ENCODE measurements around the gene DDX50.
"Not testable (repeated sequence)": the region's sequence is repeated elsewhere in the genome, so short reads cannot be mapped to it uniquely, and the experiment has no call there.

The DDX50 gene

DNA sequence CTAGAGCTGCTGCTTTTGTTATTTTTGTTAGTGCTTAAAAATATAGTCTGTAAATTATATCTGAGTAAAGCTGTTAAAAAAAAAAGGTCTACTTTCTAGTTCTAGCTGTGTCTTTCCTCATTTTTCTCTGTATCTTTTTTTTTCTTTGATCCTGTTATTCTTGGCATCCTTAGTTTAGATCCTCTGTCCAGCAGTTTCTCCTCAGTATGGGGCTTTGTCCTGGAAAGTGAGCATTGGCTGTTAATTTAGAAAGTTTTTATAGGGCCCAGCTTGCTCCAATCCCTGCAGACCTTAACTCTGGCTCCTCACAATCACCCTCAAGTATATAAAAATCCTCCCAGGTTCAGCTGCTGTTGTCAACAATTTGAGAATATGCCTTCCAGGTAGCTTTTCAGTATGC is 23.5 kb downstream of the DDX50 start:
- no peak for DNase-seq

DNA sequence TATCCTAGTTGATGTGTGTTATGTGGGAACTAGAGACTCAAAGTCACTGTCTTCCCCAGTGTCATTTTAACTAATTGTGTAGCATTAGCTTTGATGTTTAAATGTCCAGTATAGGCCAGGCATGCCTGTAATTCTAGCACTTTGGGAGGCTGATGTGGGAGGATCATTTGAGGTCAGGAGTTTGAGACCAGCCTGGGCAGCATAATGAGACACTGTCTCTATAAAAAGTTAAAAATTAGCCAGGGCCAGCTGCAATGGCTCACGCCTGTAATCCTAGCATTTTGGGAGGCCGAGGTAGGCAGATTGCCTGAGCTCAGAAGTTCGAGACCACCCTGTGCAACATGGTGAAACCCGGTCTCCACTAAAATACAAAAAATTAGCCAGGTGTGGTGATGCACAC is 24.4 kb downstream of the DDX50 start:
- DNase-seq: no peak

GRCh38 chr10:68929157-68929556 is 28.0 kb downstream of the DDX50 start:
- DNase-seq: not testable (repeated sequence)

GRCh38 chr10:68929888-68930287 is 28.8 kb downstream of the DDX50 start:
- DNase-seq: not testable (repeated sequence)

- DNase-seq: not testable (repeated sequence)
Measured at GRCh38 chr10:68932860-68933259, 31.7 kb downstream of the DDX50 start.

- DNase-seq: no peak
Measured at GRCh38 chr10:68934994-68935393, 33.9 kb downstream of the DDX50 start.

GRCh38 chr10:68938117-68938516 is 37.0 kb downstream of the DDX50 start:
- no peak for DNase-seq

GRCh38 chr10:68938884-68939283 is 37.8 kb downstream of the DDX50 start:
- no peak for DNase-seq

DNA sequence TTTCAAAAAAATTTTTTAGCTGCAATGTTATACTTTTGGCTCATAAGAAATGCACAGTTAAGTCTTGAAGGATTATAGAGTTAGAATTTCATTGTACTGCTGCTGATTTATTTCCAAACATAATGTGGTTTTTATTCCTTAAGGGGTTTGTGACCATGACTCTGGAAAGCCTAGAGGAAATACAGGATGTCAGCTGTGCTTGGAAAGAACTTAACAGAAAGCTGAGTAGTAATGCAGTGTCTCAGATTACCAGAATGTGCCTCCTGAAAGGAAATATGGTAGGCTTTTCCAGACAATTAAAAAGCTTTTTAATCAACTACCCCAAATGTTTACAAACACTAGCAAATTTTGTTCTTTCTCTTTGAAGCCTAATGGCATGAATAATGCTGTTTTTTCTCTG is 39.8 kb downstream of the DDX50 start:
- not testable (repeated sequence) for DNase-seq

GRCh38 chr10:68950598-68950997 is 49.5 kb downstream of the DDX50 start:
- DNase-seq: no peak

DNA sequence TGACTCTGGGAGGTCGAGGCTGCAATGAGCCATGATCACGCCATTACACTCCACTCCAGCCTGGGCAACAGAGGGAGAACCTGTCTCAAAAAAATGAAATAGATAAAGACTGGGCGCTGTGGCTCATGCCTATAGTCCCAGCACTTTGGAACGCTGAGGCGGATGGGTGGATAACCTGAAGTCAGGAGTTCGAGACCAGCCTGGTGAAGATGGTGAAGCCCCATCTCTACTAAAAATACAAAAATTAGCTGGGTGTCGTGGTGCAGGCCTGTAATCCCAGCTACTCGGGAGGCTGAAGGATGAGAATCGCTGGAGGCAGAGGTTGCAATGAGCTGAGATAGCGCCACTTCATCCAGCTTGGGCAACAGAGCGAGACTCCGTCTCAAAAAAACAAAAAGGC is 53.8 kb downstream of the DDX50 start:
- DNase-seq: no peak

DNA sequence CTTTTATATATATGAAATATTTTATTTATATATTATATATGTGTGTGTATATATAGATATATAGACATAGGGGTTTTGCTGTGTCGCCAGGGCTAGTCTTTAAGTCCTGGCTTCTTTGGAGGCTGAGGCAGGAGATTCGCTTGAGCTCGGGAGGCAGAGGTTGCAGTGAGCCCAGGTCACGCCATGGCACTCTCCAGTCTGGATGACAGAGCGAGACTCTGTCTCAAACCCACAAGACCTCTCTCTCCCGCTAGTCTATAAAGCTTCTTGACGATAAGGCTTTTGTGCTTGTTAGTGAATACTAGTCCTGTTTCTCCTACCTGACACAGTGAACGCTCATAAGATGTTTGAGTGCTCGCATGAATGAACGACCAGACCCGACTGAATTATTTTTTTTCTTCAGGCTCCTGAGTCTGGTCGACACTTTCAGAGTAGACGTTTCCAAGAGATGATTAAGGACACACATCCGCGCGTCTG is 54.3 kb downstream of the DDX50 start:
- DNase-seq: no peak

GRCh38 chr10:68955832-68956532 is 54.9 kb downstream of the DDX50 start, which contains the start of gene DDX21:
DDX21 (plus strand) TSS chr10:68956170; CDS start chr10:68956226, 56 bp downstream.
- DNase-seq: peak; percentile 90

DNA sequence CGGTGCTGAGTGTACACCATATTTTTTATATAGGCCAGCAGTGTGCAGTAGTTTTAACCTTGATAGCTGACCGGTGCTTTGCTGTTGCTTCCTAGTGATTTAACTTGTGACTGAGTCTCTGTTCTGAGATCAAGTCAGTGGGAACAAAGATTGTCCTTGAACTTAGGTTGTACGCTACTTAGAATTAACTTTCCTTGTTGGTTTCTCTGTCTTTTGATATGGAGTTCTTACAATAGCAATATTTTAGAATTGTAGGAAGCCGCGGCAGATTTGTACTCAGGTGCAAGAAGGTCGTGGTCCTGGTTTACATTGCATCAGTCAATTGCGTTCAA is 56.1 kb downstream of the DDX50 start:
- DNase-seq: no peak

DNA sequence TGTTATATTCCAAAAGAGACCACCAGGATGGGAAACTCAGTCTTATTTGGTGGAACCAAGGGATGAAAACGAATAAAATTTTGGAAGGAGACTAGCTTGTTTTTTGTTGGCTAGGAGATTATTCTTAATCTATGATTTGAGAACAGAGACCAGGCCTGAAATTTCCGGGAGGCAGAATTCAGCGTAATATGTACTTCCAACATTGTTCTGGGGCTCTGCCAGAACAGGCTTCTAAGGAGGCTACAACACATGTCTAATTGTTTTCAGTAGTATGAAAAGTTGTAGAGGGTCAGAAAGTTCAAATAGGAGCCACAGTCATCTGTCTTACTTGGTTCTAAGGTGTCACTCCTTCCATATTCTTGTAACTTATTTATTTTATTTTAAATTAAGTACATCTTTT is 56.5 kb downstream of the DDX50 start:
- DNase-seq: no peak

DNA sequence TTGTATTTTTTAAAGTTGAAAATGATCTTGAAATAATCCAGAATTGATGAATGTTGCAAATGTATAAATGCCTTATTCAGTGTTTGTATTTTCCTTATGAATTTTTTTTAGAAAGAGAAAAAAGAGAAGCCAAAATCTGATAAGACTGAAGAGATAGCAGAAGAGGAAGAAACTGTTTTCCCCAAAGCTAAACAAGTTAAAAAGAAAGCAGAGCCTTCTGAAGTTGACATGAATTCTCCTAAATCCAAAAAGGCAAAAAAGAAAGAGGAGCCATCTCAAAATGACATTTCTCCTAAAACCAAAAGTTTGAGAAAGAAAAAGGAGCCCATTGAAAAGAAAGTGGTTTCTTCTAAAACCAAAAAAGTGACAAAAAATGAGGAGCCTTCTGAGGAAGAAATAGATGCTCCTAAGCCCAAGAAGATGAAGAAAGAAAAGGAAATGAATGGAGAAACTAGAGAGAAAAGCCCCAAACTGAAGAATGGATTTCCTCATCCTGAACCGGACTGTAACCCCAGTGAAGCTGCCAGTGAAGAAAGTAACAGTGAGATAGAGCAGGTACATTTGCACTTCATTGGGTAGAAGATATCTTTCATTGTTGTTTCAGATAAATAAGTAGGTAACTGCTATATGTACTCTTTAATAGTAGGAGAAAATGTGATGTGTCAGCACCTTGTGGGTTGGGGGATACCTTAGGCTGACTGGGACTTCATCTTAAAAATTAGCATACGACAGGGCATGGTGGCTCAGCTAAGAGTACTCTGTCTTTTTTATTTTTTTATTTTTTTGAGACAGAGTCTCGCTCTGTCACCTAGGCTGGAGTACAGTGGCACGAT is 58.8 kb downstream of the DDX50 start:
- no peak for DNase-seq

- no peak for DNase-seq
Measured at GRCh38 chr10:68963151-68963550, 62.0 kb downstream of the DDX50 start.

DNA sequence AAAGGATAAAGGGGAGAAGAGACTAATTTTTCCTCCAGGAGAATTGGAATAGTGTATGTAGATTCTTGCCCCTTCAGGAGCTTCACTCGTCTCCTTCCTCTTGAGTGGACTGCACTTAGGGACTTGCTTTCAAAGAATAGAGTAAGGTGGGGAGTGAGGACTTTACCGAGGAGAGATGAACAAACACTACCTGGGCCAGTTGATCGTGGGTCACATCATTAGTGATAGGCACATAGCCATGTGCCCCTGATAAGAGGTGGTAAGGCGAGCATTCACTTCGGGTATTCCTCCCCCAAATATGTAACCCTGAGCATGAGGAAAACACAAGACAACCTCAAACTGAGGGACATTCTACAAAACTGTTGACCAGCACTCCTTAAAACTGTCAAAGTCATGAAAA is 72.9 kb downstream of the DDX50 start:
- DNase-seq: no peak

DNA sequence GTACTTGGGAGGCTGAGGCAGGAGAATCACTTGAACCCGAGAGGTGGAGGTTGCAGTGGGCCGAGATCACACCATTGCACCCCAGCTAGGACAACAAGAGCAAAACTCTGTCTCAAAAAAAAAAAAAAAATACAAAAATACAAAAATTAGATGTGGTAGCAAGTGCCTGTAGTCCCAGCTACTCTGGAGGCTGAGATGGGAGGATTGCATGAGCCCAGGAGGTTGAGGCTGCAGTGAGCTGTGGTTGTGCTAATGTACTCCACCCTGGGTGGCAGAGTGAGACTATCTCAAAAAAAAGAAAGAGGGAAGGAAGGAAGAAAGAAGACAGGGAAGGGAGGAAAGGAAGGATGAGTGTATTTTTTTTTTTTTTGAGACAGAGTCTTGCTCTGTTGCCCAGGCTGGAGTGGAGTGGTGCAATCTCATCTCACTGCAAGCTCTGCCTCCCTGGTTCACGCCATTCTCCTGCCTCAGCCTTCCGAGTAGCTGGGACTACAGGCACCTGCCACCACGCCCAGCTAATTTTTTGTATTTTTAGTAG is 74.9 kb downstream of the DDX50 start:
- DNase-seq: not testable (repeated sequence)

DNA sequence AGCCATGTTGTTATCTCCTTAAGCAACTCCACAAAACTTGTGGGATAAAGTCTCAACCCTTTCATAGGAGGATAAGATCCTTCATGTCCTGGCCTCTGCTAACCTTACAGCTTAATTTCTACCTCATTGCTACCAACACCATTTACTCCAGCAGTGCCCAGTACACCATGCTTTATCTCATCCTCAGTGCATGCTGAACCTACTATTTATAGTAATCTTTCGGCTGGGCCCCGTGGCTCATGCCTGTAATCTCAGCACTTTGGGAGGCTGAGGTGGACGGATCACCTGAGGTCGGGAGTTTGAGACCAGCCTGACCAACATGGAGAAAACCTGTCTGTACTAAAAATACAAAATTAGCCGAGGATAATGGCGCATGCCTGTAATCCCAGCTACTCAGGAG is 78.6 kb downstream of the DDX50 start:
- DNase-seq: not testable (repeated sequence)

GRCh38 chr10:68981074-68981473 is 80.0 kb downstream of the DDX50 start:
- DNase-seq: no peak

- DNase-seq: no peak
Measured at GRCh38 chr10:68982389-68982788, 81.3 kb downstream of the DDX50 start.

DNA sequence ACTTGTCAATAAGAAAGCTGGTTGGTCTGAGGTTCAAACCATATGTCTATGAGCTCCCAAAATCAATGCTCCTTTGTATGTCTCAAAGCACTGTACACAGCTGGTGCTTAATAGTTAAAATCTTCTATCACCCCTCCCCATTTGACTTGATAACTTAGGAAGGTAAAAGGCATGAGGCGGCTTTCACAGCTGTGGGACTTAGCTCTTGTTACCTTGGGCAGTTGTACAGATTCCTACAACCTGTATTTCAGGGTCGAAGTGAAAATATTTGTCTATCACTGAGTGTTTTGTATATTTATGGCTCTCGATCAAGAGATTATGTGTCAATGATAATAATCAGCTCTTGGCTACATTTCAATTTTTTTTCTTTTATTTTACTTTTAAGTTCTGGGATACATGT is 86.5 kb downstream of the DDX50 start:
- no peak for DNase-seq
